Neural cell (in vitro differentiated cells): ENCODE data around the gene SDSL. TPM values are rescaled to one million over a fixed set of nuclear protein-coding genes. Genes with fewer than 3 reads are reported as not detected.

Source experiments
- H2AFZ ChIP-seq: fragments of 200-600, 300-800 bp; sonication (generic), shearing (Covaris generic); 2 replicates; pipeline ENCODE4 v1.6.0; 2014; ENCODE audit warnings: low read depth, mild to moderate bottlenecking, antibody characterized with exemption, low read length, moderate library complexity
- H3F3A ChIP-seq: fragments of 200-600 bp; shearing (Covaris generic); 2 replicates; pipeline ENCODE4 v1.6.1; 2016; ENCODE audit warnings: mild to moderate bottlenecking, moderate library complexity, mixed read lengths, antibody characterized with exemption, low read length; ENCODE audit not compliant: insufficient read depth, poor library complexity, severe bottlenecking
- H3K27ac ChIP-seq: fragments of 200-600, 300-800 bp; sonication (generic), shearing (Covaris generic); 2 replicates; pipeline ENCODE4 v1.5.1; 2014; ENCODE audit warnings: mild to moderate bottlenecking, low read length, moderate library complexity
- H3K27me3 ChIP-seq: fragments of 300-800, 200-600 bp; sonication (generic), shearing (Covaris generic); 2 replicates; pipeline ENCODE4 v1.6.0; 2014; ENCODE audit warnings: mild to moderate bottlenecking, low read depth, low read length, moderate library complexity; ENCODE audit not compliant: insufficient read depth
- H3K36me3 ChIP-seq: fragments of 300-800, 200-600 bp; sonication (generic), shearing (Covaris generic); 2 replicates; pipeline ENCODE4 v1.5.1; 2014; ENCODE audit warnings: mild to moderate bottlenecking, antibody characterized with exemption, low read length, moderate library complexity; ENCODE audit not compliant: insufficient read depth
- H3K4me2 ChIP-seq: fragments of 300-800, 200-600 bp; sonication (generic), shearing (Covaris generic); 2 replicates; pipeline ENCODE4 v1.6.0; 2014; ENCODE audit warnings: mild to moderate bottlenecking, low read length
- H3K4me3 ChIP-seq: fragments of 300-800, 200-600 bp; sonication (generic), shearing (Covaris generic); 2 replicates; pipeline ENCODE4 v1.5.1; 2014; ENCODE audit warnings: mild to moderate bottlenecking, low read length, moderate library complexity
- H3K79me2 ChIP-seq: fragments of 200-600 bp; shearing (Covaris generic); replicated peaks from 2 replicates; pipeline ENCODE4 v1.6.0; 2014; ENCODE audit warnings: mild to moderate bottlenecking, low read length, moderate library complexity; ENCODE audit not compliant: insufficient read depth
- H3K9ac ChIP-seq: fragments of 300-800, 200-600 bp; sonication (generic), shearing (Covaris generic); 2 replicates; pipeline ENCODE4 v1.6.1; 2016; ENCODE audit warnings: mild to moderate bottlenecking, low read length, mixed read lengths
- H3K9me2 ChIP-seq: fragments of 200-600 bp; shearing (Covaris generic); 2 replicates; pipeline ENCODE4 v1.6.1; 2016; ENCODE audit warnings: mild to moderate bottlenecking, low read length, mixed read lengths; ENCODE audit not compliant: insufficient read depth
- H3K9me3 ChIP-seq: fragments of 200-600, 300-800 bp; sonication (generic), shearing (Covaris generic); 2 replicates; pipeline ENCODE4 v1.6.1; 2016; ENCODE audit warnings: mild to moderate bottlenecking, mixed run types, low read length, moderate library complexity, mixed read lengths
- H4K20me1 ChIP-seq: fragments of 200-600 bp; shearing (Covaris generic); 2 replicates; pipeline ENCODE4 v1.6.1; 2016; ENCODE audit warnings: mild to moderate bottlenecking, mixed run types; ENCODE audit not compliant: insufficient read depth
- CTCF ChIP-seq: fragments of 450-650 bp; IDR thresholded peaks from 2 replicates; pipeline ENCODE4 v1.5.1; 2014; ENCODE audit warnings: antibody characterized with exemption, mild to moderate bottlenecking, moderate library complexity; ENCODE audit not compliant: poor library complexity, severe bottlenecking
- EP300 ChIP-seq: fragments of 450-650 bp; conservative IDR thresholded peaks from 2 replicates; pipeline ENCODE4 v1.6.1; 2014; ENCODE audit warnings: antibody characterized with exemption, mild to moderate bottlenecking, moderate library complexity; ENCODE audit not compliant: poor library complexity, severe bottlenecking
- EZH2 ChIP-seq: fragments of 200-600, 300-800 bp; shearing (Covaris generic), sonication (generic); IDR thresholded peaks from 2 replicates; pipeline ENCODE4 v1.6.1; 2014; ENCODE audit warnings: antibody characterized with exemption, low read length, borderline replicate concordance, mild to moderate bottlenecking; ENCODE audit not compliant: insufficient read depth, poor library complexity, severe bottlenecking
- MXI1 ChIP-seq: fragments of 450-650 bp; conservative IDR thresholded peaks from 2 replicates; pipeline ENCODE4 v1.6.1; 2014; ENCODE audit warnings: antibody characterized with exemption, mild to moderate bottlenecking; ENCODE audit not compliant: poor library complexity, severe bottlenecking
- POLR2AphosphoS5 ChIP-seq: IDR thresholded peaks from 2 replicates; pipeline ENCODE4 v1.6.1; 2012
- RAD21 ChIP-seq: fragments of 450-650 bp; conservative IDR thresholded peaks from 2 replicates; pipeline ENCODE4 v1.6.1; 2014; ENCODE audit warnings: antibody characterized with exemption, mild to moderate bottlenecking, moderate library complexity
- SMC3 ChIP-seq: fragments of 450-650 bp; conservative IDR thresholded peaks from 2 replicates; pipeline ENCODE4 v1.6.1; 2014; ENCODE audit warnings: antibody characterized with exemption, mild to moderate bottlenecking, moderate library complexity; ENCODE audit not compliant: poor library complexity
- TAF1 ChIP-seq: IDR thresholded peaks from 2 replicates; pipeline ENCODE4 v1.6.1; 2012; ENCODE audit warnings: low read depth
- polyA plus RNA-seq: library from polyadenylated mRNA; depleted of rRNA; stranded (reverse); fragments of >200 nt; gene quantifications from 2 replicates; pipeline ENCODE4 v1.2.3, GENCODE V29; 2014
- TF ChIP-seq, protein P1 (sequence below): IDR thresholded peaks from 2 replicates; pipeline ENCODE4 v1.6.1; 2012; ENCODE audit warnings: borderline replicate concordance

The SDSL gene
- polyA plus RNA-seq, 1 donor from 2014 or later: 2.7 TPM

- Histone ChIP-seq H3K9me2 (no peaks in the 10 kb centered on the region), H3K27me3 (no peaks in the 10 kb centered on the region), H3K36me3 (no peaks in the 10 kb centered on the region), H3K9me3 (no peaks in the 10 kb centered on the region), H4K20me1 (no peaks in the 10 kb centered on the region), H2AFZ (no peak overlapping the region), H3K27ac (no peak overlapping the region), H3K9ac (no peak overlapping the region), H3K79me2 (no peaks in the 10 kb centered on the region), H3K4me3 (no peak overlapping the region), H3K4me2 (no peak overlapping the region), H3F3A (no peaks in the 10 kb centered on the region)
- TF ChIP-seq CTCF (no peak), POLR2AphosphoS5 (no peak), SMC3 (no peak), EZH2 (no peak), EP300 (no peak), MXI1 (no peak), RAD21 (no peak), TAF1 (no peak)
- TF ChIP-seq, protein P1, sequence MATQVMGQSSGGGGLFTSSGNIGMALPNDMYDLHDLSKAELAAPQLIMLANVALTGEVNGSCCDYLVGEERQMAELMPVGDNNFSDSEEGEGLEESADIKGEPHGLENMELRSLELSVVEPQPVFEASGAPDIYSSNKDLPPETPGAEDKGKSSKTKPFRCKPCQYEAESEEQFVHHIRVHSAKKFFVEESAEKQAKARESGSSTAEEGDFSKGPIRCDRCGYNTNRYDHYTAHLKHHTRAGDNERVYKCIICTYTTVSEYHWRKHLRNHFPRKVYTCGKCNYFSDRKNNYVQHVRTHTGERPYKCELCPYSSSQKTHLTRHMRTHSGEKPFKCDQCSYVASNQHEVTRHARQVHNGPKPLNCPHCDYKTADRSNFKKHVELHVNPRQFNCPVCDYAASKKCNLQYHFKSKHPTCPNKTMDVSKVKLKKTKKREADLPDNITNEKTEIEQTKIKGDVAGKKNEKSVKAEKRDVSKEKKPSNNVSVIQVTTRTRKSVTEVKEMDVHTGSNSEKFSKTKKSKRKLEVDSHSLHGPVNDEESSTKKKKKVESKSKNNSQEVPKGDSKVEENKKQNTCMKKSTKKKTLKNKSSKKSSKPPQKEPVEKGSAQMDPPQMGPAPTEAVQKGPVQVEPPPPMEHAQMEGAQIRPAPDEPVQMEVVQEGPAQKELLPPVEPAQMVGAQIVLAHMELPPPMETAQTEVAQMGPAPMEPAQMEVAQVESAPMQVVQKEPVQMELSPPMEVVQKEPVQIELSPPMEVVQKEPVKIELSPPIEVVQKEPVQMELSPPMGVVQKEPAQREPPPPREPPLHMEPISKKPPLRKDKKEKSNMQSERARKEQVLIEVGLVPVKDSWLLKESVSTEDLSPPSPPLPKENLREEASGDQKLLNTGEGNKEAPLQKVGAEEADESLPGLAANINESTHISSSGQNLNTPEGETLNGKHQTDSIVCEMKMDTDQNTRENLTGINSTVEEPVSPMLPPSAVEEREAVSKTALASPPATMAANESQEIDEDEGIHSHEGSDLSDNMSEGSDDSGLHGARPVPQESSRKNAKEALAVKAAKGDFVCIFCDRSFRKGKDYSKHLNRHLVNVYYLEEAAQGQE: no peak
These were observed 898 bp downstream of the SDSL start for GRCh38 chr12:113422886-113423669.

- Histone ChIP-seq H3K4me3 (no peak overlapping the region), H3K4me2 (no peak overlapping the region), H3K79me2 (no peaks in the 10 kb centered on the region), H2AFZ (no peak overlapping the region), H3K27ac (no peak overlapping the region), H3K36me3 (no peaks in the 10 kb centered on the region), H3K9ac (no peak overlapping the region), H4K20me1 (no peaks in the 10 kb centered on the region), H3K9me2 (no peaks in the 10 kb centered on the region), H3K27me3 (no peaks in the 10 kb centered on the region), H3F3A (no peaks in the 10 kb centered on the region), H3K9me3 (no peaks in the 10 kb centered on the region)
- TF ChIP-seq RAD21 (no peak), POLR2AphosphoS5 (no peak), EP300 (no peak), TAF1 (no peak), EZH2 (no peak), SMC3 (no peak), MXI1 (no peak), CTCF (no peak)
- TF ChIP-seq, protein P1: no peak
These were observed 2.3 kb downstream of the SDSL start for GRCh38 chr12:113424456-113424855.
